Right hindlimb (tissue), 1 donor: ENCODE measurements around the gene HSDL2.
"Not testable (repeated sequence)": the region's sequence is repeated elsewhere in the genome, so short reads cannot be mapped to it uniquely, and the experiment has no call there.

ENCODE experiments used
- DNase-seq: peaks from one replicate; pipeline ENCODE4 v3.0.0-alpha.2; 2018

HSDL2 gene

DNA sequence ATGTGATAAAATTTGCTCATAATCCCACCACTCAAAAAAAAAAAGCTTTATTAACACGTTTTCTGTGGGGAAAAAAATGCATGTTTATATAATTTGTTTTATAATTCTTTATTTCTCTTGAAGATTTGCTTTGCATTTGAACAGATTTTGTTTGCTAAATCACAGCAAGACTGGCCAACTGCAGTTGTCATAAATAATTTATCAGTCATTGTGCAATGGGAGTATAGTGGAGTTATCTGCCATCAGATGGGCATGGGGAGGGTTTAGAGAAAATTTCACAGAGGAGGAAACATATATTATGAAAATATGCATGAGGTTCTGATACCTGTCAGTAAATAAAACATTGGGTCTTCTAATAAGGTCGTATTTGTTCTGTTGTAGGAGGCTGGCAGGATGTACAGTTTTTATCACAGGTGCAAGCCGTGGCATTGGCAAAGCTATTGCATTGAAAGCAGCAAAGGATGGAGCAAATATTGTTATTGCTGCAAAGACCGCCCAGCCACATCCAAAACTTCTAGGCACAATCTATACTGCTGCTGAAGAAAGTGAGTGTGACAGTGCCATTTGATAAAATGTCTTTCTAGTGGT is 23.8 kb downstream of the HSDL2 start:
- no peak for DNase-seq

DNA sequence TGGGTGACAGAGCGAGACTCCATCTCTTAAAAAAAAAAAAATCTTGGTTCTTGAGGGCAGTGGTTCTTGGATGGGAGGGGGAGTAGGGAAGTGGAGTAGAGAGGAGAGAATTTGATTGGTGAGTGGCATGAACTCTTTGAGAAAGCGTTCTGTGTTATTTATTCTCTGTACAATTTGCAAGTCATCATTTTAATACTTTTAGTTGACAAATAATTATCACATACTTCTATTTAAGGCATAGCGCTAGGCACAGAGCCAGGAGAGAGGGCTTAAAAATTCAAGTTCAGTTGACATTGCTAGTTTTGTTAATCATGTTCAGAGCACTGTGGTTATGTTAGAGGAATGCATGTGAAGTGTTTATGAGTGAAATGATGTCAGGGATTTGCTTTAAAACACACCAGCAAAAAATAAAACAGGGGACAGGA is 24.6 kb downstream of the HSDL2 start:
- DNase-seq = no peak

DNA sequence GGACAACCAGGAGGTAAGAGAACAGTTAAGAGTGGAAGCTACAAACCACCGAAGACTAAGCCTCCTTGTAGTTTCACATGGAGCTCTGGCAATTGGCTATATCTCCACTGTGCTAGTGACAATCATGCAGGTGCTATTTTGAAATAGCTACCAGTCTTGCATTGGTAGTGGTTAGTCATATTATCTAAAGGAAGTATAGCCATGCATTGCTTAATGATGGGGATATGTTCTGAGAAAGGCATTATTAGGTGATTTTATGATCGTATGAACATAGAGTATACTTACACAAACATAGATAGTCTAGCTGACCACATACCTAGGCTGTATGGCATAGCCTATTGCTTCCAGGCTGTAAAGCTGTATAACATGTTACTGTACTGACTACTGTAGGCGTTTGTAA is 28.4 kb downstream of the HSDL2 start:
- DNase-seq = no peak

DNA sequence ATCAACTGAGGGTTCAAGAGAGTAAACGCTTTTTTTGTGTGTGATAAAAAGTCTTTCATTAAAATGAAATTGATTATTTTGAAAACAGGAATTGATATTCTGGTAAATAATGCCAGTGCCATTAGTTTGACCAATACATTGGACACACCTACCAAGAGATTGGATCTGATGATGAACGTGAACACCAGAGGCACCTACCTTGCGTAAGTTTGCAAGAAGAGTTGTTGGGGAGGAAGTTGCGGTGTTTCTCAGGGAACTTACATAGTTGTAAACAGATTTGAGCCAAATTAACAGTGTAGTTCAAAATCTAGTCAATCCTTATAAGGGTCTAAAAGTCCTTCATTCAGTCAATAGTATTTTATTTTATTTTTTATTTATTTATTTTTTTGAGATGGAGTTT is 28.9 kb downstream of the HSDL2 start:
- DNase-seq = no peak

GRCh38 chr9:112409758-112410157 is 29.9 kb downstream of the HSDL2 start:
- DNase-seq = no peak

GRCh38 chr9:112411626-112412027 is 31.7 kb downstream of the HSDL2 start:
- no peak for DNase-seq

DNA sequence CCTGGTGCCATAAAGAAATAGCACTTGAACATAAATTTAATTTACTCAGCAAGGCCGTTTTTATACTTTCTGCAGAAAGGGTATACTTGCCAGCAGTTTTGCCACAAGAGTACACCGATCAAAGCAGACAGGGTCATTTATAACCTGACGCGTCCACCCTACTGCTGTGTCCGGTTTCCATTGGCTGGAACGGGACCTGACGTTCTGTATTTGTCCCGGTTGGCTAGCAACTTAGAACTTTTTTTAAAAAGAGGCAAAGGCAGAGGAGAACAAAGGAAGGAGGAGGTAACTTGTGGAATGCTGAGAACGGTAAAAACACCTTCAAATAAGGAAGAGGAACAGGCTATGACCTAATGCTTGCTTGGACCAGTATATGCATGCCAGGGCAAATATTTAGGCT is 33.8 kb downstream of the HSDL2 start:
- DNase-seq = not testable (repeated sequence)

DNA sequence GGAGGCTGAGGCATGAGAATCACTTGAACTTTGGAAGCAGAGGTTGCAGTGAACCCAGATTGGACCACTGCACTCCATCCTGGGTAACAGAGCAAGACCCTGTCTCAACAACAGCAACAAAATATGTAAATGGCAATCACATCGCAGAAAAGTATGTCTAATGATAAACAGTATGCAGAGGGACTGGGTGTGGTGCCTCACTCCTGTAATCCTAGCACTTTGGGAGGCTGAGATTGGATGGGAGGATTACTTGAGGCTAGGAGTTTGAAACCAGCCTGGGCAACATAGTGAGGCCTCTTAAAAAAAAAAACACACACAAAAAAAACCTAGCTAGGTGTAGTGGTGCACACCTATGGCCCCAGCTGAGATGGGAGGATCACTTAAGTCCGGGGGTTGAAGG is 40.3 kb downstream of the HSDL2 start:
- DNase-seq = no peak

GRCh38 chr9:112421771-112422222 is 41.9 kb downstream of the HSDL2 start:
- DNase-seq = no peak

DNA sequence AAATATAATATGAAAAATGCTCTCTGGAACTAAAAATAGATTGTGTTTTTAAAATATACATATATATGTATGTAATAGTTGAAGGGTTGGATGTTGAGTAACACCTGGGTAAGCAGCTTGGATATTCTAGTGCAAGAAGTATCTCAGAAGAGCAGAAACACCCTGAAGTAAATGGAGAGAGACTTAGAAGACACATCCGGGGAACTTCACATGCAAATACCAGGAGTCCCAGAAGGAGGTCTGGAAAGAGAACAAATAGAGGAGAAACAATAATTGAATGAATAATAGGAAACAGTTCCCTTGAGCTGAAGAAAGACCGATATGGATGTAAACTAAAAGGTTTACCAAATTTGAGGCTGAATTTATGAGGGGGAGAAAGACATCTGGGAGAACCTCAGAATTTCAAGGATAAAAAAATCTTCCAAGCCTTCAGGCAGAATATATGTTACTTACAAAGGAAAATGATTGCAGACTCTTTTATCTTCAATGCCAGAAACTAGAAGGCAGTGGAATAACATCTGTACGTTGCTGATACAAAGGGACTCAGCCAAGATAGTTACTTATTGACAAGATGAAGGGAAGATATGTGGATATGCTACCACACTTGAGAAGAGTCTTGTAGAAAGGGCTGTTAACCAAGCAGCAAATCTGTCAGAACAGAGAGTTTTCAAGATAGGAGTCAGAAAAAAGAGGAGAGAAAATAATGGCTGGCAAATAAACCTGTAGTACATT is 42.7 kb downstream of the HSDL2 start:
- no peak for DNase-seq

GRCh38 chr9:112430006-112430522 is 50.2 kb downstream of the HSDL2 start:
- DNase-seq = no peak

- no peak for DNase-seq
These were observed 53.8 kb downstream of the HSDL2 start for GRCh38 chr9:112433499-112434392.

GRCh38 chr9:112434487-112434886 is 54.6 kb downstream of the HSDL2 start:
- no peak for DNase-seq

DNA sequence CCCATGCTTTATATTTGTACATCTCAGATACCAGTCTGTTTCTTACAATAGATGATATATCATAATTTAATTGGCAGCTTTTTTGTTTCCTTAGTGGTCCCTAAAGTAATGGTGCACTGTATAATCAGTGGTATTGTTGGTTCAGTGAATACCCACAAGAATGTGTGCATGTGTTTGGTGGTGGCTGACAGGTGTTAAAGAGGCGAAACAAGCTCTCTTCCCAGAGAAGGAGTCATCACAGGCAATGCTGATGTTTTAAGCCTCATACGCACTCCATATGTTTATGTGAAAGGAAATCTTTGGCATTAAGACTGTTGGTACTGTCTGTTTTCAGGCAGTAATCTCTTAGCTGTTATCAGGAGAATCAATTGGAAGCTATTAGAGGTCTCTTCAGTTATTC is 57.5 kb downstream of the HSDL2 start:
- no peak for DNase-seq

DNA sequence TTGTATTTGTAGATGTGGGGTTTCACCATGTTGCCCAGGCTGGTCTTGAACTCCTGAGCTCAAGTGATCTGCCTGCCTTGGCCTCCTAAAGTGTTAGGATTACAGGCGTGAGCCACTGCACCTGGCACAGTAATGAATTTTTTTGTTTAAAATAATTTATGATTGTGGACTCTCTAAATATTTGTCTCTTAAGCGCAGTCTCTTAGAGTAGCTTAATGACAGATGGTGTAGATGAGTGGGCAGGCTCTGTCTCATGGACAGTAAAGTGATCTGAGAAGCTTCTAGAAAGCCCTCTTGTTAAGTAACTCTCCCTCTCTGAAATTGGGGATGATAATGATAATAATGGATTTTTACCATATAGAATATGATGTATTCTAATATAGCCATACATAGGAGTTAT is 59.3 kb downstream of the HSDL2 start:
- DNase-seq = no peak

GRCh38 chr9:112439825-112440224 is 59.9 kb downstream of the HSDL2 start:
- DNase-seq = no peak

DNA sequence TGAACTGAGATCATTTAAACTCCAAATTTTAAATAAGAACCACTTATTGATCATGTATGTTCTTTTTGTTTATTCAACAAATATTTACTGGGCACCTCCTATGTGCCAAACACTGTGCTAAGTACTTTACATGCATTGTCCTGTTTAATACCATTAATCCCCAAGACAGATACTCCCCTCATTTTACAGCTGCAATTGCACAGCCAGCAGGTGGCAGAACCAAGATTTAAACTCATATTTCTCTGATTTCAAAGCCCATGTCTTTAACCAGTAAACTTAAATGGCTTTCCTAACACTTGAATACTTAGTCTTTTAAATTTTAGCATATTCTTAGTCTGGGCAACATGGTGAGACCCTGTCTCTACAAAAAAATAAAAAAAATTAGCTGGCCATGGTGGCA is 63.3 kb downstream of the HSDL2 start:
- DNase-seq = no peak

- DNase-seq = no peak
These were observed 63.7 kb downstream of the HSDL2 start for GRCh38 chr9:112443636-112444035.

DNA sequence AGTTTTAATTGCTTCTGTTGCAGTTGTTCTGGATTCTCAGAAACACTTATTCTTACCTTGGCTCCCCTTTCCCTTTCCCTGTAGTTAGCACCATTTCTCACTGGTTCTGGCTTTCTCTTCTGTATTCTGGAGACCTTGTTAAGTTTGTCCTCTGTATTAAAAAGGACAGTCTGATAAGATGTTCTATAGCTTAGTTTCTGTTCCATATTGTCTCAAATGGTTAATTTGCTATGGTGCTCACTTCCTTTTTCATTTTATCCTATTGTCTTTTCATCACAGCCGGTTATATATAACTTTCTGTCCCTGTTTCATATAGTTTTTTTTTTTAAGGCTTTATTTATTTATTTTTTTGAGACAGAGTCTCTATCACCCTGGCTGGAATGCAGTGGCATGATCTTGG is 65.3 kb downstream of the HSDL2 start:
- no peak for DNase-seq

DNA sequence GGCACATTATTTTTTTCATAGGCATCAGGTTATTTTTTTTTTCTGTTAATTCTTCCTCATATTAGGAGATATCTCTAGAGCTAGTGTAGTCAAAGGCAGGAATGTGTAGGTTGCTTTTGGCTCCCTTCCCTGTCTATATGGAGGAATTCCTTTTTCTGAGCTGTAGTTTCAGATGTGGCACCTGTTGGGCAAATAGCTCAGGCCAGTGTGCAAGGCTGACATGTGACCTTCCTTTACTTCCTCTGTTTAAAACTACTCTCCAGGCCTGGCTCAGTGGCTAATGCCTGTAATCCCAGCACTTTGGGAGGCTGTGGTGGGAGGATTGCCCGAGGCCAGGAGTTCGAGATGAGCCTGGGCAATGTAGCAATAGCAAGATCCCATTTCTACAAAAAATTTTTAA is 66.2 kb downstream of the HSDL2 start:
- no peak for DNase-seq

GRCh38 chr9:112446526-112446925 is 66.6 kb downstream of the HSDL2 start:
- no peak for DNase-seq

DNA sequence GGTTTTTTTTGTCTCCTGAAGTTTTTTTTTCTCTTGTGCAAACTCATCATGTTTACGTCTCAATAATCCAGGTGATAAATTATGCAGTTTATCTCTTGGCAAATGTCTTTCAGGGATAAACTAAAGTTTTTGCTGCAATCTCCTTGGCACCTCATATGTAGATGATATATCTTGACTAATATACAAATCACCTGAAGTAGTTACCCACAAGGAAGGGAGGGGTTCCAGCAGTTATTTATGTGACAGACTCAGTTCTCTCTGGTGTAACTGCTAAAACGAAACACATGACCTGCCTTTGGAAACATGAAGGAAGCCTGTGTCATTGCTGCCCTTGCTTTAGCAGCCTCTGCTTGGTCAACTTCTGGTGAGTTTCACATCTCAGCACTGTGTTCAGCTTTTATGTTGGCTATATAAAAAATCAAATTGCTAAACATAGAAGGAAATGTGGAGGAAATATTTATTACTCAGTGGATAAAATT is 67.4 kb downstream of the HSDL2 start:
- DNase-seq = no peak

DNA sequence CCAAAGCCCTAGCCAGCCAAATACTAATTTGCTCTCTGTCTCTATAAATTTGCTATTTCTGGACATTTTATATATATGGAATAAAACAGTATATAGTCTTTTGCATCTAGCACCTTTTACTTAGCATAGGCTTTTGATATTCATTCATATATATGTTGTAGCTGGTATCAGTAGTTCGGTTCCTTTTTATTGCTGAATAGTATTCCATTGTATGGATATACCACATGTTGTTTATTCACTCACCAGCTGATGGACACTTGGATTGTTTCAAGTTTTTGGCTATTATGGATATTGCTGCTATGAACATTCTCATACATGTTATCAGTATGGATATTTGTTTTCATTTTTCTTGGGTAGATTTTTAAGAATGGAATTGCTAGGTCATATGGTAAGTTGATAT is 82.9 kb downstream of the HSDL2 start:
- no peak for DNase-seq
